Left renal cortex interstitium (tissue), 4 donors: ENCODE data around the gene NPHP3. TPM values are rescaled to one million over a fixed set of nuclear protein-coding genes. Genes with fewer than 3 reads are reported as not detected.
"Not testable (repeated sequence)": the region's sequence is repeated elsewhere in the genome, so short reads cannot be mapped to it uniquely, and the experiment has no call there.

Experiments used
- DNase-seq, 4 donors: peaks; one replicate each; pipeline ENCODE4 v3.0.0-alpha.2; 2013; ENCODE audit warnings: low read depth in 4 of 4, low spot score in 2 of 4, missing footprints in 1 of 4
- polyA plus RNA-seq, 4 donors: library from polyadenylated mRNA; unstranded; fragments of 120-200 nt; gene quantifications; one replicate each; pipeline ENCODE4 v1.2.1, GENCODE V29; 2013; ENCODE audit not compliant: insufficient read length in 4 of 4

Gene NPHP3
- polyA plus RNA-seq, 4 donors, result 25.3 to 84.7 (median 43.6) TPM

DNA sequence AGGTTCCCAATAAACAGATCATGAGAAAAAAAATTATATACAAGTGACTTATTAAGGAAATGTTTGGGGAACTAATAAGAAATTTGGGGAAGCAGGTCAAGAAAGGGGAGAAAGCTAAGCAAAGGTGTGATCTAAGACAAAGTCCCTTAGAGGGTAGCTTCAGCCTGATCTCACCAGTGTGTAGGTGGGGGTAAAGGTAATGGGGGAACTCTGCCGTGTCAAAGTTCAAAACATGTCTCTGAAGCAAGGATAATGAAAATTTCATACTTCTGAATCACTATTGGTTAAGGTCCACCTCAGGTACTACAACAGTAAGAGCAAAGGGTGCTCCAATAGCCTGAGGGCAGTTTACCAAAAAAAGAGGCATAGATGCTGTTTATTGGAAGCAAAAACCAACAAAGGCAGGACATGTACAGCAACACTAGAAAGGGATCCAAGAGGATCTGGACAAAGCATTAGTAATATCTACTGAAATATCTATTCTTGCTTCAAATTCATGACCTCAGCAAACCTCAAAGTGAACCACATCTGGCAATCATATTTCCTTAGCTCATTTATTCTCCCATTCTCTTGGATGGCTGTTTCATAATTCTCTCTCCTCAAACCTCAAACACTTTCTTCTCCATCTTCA, 69.5 kb downstream of the NPHP3 start:
- DNase-seq, result no peak

DNA sequence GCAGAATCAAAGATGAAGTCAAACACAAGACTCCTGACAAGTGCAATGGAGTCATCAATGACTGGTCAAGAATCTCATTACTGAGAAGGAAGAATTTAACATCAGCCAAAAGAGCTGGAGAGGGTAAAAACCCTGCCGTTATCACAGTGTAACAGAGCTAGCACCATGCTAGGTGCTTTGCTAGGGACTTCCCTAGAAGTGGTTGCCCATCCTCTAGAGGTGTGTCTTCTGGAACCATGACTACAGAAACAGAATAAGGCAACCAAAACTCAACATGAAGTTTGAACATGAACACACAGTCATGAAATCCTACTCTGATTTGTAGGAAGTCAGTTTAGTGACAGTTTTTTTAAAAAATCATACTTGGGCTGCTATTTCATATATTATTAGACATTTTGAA, 72.1 kb downstream of the NPHP3 start:
- DNase-seq, result no peak

DNA sequence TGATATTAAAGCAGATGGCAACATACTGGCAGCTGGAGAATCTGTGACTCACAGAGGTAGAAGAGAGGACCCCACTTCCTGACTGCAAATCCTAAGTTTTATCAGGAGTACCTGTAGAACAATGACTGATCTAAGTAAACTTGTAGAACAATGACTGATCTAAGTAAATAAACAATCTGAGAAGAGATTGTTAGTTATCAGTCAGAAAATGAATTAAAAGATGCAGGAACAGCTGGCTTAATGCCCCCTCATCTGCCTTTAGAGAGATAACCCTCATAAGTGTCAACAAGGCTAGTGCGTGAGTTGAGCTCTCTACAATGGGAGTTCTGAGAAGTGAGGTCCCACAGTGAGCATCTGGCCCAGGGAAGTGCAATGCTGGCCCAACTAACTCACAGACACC, 77.2 kb downstream of the NPHP3 start:
- no peak for DNase-seq

DNA sequence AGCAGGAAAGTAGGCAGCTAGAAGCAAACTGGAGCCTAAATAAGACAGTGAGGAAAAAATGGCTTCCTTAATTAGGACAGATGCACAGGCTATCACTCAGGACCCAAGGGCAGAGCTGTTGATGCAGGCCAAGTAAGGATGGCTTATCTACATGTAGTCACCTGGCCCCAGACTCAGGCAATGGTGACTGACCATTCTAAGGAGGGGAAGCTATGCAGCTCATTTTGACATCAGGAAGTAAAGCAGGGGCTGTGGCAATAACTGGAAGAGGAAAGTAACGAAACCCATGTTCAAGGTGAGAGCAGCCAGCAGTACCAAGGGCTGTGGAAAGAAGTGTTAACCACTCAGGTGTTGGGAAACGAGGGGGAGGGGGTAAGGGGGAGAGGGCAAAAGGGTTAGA, 78.8 kb downstream of the NPHP3 start:
- DNase-seq, result no peak

DNA sequence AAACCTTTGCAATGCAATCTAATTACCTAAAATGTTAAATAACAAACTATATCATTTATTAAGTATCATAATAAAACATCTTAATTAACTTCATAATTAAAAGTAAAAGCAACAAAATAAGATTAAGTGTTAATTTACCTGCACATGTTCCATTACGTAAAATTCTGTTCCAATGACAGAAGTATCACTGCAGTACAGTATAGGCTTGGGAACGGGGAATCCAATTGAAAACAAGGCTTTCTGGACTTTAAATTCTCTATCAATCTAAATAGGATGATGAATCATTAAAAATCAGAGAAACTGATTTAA, 79.7 kb downstream of the NPHP3 start:
- no peak for DNase-seq

DNA sequence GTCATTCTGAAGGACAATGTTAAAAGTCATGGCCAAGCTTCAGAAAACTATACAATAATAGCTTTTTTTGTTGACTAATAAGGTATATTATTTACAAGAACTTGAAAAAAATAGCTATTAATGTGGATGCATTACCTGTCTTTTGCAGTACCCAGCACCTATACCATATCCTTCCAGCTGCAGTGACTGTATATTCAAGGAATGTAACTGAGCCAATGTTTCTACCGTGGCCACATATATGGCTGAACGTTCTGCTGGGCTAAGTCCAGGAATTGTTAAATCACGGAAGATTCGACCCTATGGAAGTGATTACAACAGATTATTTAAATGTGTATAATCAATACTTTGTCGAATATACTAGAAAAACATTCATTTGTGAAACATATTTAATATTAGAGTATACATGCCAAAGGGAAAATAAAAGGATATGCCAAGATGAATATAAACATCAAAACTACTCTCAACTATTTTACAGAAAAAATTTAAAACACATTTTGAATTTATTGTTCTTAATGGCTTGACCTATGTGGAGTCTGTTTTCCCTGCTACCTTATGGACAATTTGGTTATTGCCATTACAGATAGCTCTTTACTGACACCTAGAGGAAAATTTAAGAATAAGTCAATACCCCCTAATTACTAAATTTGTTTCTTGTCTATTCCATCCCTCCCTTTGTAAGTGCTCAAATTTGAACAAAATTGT, 80.2 kb downstream of the NPHP3 start:
- DNase-seq, result peak in 1 of 4 donors; percentile 20

DNA sequence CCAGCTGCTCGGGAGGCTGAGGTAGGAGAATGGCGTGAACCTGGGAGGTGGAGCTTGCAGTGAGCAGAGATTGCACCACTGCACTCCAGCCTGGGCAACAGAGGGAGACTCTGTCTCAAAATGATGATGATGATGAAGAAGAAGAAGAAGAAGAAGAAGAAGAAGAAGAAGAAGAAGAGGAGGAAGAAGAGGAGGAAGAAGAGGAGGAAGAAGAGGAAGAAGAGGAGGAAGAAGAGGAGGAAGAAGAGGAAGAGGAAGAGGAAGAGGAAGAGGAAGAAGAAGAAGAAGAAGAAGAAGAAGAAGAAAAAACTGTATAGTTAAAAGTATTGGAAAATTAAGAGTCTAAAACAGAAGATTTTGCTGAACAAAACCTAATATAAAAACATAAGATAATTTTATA, 80.8 kb downstream of the NPHP3 start:
- not testable (repeated sequence) for DNase-seq

DNA sequence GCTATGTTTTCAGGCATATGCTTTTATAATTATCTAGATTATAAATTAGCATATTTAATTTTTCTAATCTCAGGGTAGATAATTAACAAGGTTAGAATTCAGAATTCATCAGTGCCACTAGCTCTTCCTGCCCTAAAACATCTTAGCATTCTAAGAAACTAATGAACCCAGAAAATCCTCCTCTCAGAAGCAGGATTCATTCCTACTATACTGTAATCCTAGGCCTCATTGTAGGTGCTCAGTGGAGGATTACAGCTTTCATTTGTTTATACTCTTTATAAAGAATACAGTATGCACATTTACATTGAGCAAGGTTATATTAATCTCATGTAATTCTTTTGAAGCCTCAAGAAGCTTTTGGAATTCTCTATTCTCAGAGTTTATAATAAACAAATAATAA, 83.5 kb downstream of the NPHP3 start:
- no peak for DNase-seq

DNA sequence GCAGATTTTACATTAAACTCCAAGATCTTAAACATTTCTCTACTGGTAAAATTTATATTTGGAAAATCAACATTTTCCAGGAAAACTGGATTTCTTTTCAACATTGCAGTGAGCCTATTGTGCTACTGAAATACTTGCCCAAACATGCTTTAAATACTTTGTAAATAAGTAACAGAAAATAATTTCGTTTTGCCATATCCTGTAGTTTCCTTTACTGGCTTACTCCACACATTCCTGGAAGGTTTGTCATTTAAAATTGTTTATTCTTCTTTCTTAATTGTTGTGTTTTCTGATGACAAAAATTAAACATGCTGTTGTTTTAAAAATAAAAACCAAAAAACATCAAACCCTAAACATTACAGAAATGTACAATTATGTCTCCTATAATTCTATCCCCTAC, 84.6 kb downstream of the NPHP3 start:
- no peak for DNase-seq

DNA sequence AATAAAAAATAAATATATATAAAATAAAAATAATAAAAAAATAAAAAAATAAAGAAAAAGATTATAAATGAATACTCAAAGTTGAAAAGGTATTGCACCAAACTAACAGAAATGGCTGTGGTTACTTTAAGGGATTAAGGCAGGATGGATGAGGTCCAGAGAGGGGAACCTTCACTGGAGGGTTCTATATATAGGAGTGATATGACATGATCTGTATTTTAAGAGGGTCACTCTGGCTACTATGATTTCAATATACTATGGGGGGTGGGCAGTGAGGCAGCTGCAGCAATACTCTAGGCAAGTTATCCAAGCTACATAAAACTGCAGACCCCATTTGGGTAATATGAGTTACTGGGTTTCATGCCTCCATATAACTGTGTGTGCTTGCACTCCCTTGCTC, 87.2 kb downstream of the NPHP3 start:
- DNase-seq, result no peak

Other genes with a start within 250 kb of the NPHP3 start
- gene ACKR4, start 125.1 kb downstream of the NPHP3 start, polyA plus RNA-seq, result 1 to 10 TPM; 1.7 to 3.7 (median 2.3) TPM
- gene ACAD11, start 62.6 kb downstream of the NPHP3 start, polyA plus RNA-seq, result 10 to 100 TPM; 23.3 to 54.2 (median 37.6) TPM
- gene UBA5, start 62.1 kb downstream of the NPHP3 start, polyA plus RNA-seq, result 10 to 100 TPM; 59.4 to 80.4 (median 60.6) TPM